ENCODE data around the gene USP6. TPM values are rescaled to one million over a fixed set of nuclear protein-coding genes. Genes with fewer than 3 reads are reported as not detected.
"Not testable (repeated sequence)": the region's sequence is repeated elsewhere in the genome, so short reads cannot be mapped to it uniquely, and the experiment has no call there.

USP6 gene
- polyA plus RNA-seq, 1 donor from 2014 or later, result 0.05 TPM

DNA sequence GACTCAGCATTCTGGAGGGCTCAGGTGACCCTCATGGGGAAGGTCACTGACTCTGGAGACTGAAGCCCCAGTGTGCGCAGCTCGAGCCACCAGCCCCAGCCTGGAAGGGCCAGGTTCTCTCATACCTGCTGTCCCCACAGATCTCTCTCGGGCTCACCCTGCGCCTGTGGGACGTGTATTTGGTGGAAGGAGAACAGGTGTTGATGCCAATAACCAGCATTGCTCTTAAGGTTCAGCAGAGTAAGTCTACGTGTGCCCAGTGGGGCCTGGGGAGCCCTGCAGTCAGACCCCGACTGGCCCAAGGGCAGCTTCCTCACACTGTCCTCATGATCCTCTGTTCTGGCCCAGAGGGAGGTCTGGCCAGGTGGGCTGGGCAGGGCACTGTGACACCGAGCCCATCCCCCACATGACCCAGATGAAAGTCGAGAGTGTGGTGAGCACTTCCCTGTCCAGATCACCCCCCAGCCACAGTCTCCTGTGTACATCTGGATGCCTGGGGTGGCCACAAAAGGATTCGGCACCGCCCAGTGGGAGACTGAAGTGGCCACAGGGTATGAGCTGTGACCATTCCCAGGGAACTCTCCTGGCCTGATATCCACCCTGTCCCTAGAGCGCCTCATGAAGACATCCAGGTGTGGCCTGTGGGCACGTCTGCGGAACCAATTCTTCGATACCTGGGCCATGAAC, 21.8 kb downstream of the USP6 start:
- not testable (repeated sequence) for H3K4me1 Mint-ChIP-seq

DNA sequence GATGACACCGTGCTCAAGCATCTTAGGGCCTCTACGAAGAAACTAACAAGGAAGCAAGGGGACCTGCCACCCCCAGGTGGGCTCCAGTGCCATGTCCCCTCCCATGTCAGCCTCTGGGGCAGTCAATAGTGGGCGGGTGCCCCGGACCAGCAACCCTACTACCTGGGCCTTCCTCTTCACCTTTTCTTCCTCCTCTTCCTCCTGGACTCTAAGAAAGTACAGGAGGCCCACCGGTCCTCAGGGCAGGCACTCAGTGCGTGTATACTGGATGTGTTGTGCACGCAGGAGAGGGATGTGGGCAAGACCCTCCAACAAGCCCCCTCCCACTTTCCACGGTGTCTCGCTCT, 22.3 kb downstream of the USP6 start:
- not testable (repeated sequence) for H3K27me3 Mint-ChIP-seq, H3K36me3 Mint-ChIP-seq

More for the DNA sequence above, 21.8 kb downstream of the USP6 start:
- not testable (repeated sequence) for H3K27ac Mint-ChIP-seq, H3K36me3 Mint-ChIP-seq, H3K4me3 Mint-ChIP-seq, H3K27me3 Mint-ChIP-seq, H3K9me3 Mint-ChIP-seq

DNA sequence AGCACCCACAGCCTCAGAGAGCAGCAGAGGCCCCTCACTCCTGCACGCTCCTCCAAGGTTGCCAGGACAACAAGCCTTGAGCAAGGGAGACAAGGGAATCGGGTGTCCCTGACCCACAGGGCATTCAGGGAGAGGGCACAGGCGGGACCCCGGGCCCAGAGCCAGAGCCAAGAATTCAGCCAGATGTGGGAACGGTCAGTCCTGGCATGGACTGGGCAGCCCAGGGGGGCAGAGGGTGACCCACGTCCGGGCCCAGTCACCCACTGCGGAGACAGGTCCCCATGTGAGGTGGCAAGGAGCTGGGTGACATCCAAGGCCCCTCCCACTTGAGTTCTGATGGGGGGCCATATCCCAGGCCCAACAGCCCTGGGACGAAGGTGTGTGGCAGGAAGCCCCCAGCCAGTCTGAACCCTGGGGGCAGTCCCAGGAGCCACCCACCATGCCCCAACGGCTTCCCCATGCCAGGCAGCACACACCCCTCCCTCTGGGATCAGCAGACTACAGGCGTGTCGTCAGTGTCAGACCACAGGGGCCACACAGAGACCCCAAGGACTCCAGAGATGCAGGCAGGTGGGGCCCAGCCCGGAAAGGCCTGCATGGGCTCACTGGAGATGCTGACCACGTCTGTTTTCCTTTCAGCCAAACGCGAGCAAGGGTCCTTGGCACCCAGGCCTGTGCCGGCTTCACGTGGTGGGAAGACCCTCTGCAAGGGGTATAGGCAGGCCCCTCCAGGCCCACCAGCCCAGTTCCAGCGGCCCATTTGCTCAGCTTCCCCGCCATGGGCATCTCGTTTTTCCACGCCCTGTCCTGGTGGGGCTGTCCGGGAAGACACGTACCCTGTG, 23.0 kb downstream of the USP6 start:
- H3K36me3 Mint-ChIP-seq, result peaks cover 2% of the 10 kb centered on the region
- H3K27me3 Mint-ChIP-seq, result no peaks in the 10 kb centered on the region
- no peak overlapping the region for H3K4me3 Mint-ChIP-seq
- no peaks in the 10 kb centered on the region for H3K9me3 Mint-ChIP-seq
- H3K27ac Mint-ChIP-seq, result no peak overlapping the region
- peaks cover 0 to 4% (median 0%) of the 10 kb centered on the region in 3 donors for H3K4me1 Mint-ChIP-seq

More for the DNA sequence above, 22.3 kb downstream of the USP6 start:
- H3K4me1 Mint-ChIP-seq, H3K9me3 Mint-ChIP-seq, H3K27ac Mint-ChIP-seq, H3K4me3 Mint-ChIP-seq: not testable (repeated sequence)

DNA sequence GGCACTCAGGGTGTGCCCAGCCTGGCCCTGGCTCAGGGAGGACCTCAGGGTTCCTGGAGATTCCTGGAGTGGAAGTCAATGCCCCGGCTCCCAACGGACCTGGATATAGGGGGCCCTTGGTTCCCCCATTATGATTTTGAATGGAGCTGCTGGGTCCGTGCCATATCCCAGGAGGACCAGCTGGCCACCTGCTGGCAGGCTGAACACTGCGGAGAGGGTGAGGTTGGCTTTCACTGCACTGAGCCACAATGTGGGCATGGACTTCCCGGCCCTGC, 23.6 kb downstream of the USP6 start:
- Mint-ChIP-seq H3K36me3 (peaks cover 2% of the 10 kb centered on the region), H3K9me3 (no peaks in the 10 kb centered on the region), H3K4me3 (no peak overlapping the region), H3K27me3 (no peaks in the 10 kb centered on the region), H3K4me1 (peaks cover 0 to 4% (median 0%) of the 10 kb centered on the region in 3 donors), H3K27ac (no peak overlapping the region)

DNA sequence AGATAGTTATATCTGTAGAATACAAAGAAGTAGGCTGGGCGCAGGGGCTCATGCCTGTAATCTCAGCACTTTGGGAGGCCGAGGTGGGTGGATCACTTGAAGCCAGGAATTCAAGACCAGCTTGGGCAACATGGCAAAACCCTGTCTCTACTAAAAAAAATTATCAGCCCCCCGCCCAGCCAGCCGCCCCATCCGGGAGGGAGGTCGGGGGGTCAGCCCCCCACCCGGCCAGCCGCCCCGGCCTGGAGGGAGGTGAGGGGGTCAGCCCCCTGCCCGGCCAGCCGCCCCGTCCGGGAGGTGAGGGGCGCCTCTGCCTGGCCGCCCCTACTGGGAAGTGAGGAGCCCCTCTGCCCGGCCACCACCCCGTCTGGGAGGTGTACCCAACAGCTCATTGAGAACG, 27.0 kb downstream of the USP6 start:
- H3K4me1 Mint-ChIP-seq, H3K27ac Mint-ChIP-seq, H3K9me3 Mint-ChIP-seq, H3K36me3 Mint-ChIP-seq, H3K4me3 Mint-ChIP-seq, H3K27me3 Mint-ChIP-seq: not testable (repeated sequence)

DNA sequence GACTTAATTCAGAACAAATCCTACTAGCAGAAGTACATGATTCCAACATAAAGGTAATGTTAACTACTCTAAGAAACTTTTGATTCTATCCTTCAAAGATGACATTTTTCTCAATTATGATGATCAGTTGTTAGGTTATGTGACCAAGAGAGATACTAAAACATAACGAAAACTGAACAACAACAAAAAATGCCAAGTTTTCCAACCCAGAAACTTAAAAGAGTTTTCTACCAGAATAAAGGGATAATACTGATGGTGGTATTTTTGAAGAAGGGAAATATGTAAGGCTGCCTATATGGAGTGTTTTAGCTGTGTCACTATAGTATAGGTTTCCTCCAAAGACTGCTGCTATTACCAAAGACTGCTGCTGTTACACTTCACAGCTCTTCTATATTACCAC, 30.3 kb downstream of the USP6 start:
- not testable (repeated sequence) for H3K4me3 Mint-ChIP-seq, H3K27ac Mint-ChIP-seq, H3K36me3 Mint-ChIP-seq

DNA sequence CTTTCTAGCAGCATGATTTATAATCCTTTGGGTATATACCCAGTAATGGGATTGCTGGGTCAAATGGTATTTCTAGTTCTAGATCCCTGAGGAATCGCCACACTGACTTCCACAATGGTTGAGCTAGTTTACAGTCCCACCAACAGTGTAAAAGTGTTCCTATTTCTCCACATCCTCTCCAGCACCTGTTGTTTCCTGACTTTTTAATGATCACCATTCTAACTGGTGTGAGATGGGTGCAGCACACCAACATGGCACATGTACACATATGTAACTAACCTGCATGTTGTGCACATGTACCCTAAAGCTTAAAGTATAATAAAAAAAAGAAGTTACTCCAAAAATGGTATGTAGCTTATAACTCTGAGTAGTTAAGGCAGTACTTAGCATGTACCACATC, 44.9 kb downstream of the USP6 start:
- not testable (repeated sequence) for H3K9me3 Mint-ChIP-seq, H3K4me1 Mint-ChIP-seq, H3K36me3 Mint-ChIP-seq, H3K27me3 Mint-ChIP-seq, H3K4me3 Mint-ChIP-seq, H3K27ac Mint-ChIP-seq

More for the DNA sequence above, 30.3 kb downstream of the USP6 start:
- H3K4me1 Mint-ChIP-seq, H3K9me3 Mint-ChIP-seq, H3K27me3 Mint-ChIP-seq: not testable (repeated sequence)

DNA sequence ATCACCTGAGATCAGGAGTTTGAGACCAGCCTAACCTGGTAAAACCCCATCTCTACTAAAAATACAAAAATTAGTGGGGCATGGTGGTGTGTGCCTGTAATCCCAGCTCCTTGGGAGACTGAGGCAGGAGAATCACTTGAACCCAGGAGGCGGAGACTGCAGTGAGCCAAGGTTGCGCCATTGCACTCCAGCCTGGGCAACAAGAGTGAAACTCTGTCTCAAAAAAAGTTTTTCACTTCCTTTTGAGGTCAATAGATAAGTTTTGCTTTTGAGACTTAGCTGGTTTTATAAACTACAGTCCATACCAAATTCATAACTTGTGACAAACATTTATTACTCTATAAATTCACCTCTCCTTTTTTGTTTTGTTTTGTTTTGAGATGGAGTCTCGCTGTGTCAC, 46.0 kb downstream of the USP6 start:
- not testable (repeated sequence) for H3K9me3 Mint-ChIP-seq, H3K36me3 Mint-ChIP-seq, H3K27me3 Mint-ChIP-seq, H3K4me3 Mint-ChIP-seq
- H3K4me1 Mint-ChIP-seq, result peaks cover 10 to 17% (median 15%) of the 10 kb centered on the region in 3 donors
- peak overlapping the region in 1 of 3 donors; percentile 43 for H3K27ac Mint-ChIP-seq

DNA sequence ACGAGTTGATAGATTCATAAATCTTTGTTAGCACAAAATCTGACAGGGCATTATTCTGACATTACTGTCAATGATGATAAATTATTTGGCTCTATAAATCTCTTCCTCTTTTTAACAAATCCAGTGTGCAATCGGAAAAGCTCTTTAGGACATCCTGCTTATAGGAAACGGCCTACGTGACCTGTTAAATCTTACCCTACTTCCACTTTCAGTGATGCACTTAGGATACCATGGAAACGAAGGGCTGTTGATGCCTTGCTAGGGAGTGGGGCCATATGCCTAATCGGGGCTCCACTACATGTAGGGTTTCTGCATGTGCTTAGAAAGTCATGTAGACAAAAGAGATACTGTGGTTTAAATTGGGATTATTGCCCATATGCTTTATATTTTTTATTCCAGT, 48.6 kb downstream of the USP6 start:
- no peaks in the 10 kb centered on the region for H3K27me3 Mint-ChIP-seq
- H3K4me1 Mint-ChIP-seq, result peaks cover 16 to 25% (median 19%) of the 10 kb centered on the region in 3 donors
- H3K36me3 Mint-ChIP-seq, result no peaks in the 10 kb centered on the region
- no peak overlapping the region for H3K27ac Mint-ChIP-seq
- no peaks in the 10 kb centered on the region for H3K9me3 Mint-ChIP-seq
- peak overlapping the region in 1 of 4 donors; percentile 56 for H3K4me3 Mint-ChIP-seq

DNA sequence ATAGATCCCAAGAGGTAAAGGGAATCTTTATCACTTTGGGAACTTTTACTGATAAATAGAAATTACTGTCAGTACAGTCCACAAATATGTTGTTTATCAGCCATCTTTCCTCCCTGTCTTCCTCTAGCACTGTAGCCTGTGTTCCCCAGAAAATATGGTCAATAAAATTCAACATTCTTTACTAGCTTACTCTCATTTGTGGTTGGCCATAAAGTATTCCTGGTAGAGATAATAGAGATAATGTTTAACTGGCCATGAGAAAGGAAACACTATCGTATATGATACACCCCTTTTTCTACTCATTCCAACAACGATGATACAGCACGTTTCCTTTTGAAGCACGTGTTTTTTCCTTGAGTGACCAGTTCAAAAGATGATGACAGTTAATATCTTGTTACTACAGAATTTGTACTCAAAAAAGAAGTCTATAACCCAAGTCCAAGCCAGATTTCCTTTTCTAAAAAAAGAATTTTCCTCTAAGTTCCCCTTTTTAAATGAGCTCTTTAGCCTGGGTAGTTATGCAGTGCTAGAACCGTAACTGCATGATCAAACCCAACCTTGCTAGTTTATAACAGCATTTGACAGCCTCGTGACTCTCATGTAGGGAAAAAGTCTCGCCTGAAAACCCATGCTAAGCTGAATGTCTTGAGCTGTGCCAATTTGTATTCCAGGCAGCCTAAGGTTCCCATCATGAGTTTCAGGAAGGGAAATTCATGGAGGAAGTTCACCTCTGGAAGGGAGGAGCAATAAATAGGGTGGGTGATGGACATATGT, 50.1 kb downstream of the USP6 start:
- H3K27ac Mint-ChIP-seq, H3K27me3 Mint-ChIP-seq, H3K36me3 Mint-ChIP-seq, H3K9me3 Mint-ChIP-seq: not testable (repeated sequence)
- Mint-ChIP-seq H3K4me3 (peak overlapping the region in 1 of 4 donors; percentile 51), H3K4me1 (peaks cover 16 to 25% (median 19%) of the 10 kb centered on the region in 3 donors)

DNA sequence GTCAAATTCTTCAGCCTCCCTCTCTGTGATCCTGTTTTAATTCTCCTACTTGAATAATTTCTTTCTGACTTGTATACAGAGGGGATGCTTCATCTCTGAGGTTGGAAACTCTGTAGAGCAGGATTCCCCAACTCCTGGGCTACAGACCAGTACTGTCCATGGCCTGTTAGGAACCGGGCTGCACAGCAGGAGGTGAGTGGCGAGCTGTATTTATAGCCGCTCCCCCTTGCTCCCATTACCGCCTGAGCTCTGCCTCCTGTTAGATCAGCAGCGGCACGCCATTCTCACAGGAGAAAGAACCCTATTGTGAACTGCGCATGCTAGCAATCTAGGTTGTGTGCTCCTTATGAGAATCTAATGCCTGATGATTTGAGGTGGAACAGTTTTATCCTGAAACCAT, 59.2 kb downstream of the USP6 start:
- H3K4me3 Mint-ChIP-seq, H3K4me1 Mint-ChIP-seq, H3K27me3 Mint-ChIP-seq, H3K27ac Mint-ChIP-seq, H3K36me3 Mint-ChIP-seq: not testable (repeated sequence)
- peaks cover 3 to 20% (median 15%) of the 10 kb centered on the region in 3 donors for H3K9me3 Mint-ChIP-seq

DNA sequence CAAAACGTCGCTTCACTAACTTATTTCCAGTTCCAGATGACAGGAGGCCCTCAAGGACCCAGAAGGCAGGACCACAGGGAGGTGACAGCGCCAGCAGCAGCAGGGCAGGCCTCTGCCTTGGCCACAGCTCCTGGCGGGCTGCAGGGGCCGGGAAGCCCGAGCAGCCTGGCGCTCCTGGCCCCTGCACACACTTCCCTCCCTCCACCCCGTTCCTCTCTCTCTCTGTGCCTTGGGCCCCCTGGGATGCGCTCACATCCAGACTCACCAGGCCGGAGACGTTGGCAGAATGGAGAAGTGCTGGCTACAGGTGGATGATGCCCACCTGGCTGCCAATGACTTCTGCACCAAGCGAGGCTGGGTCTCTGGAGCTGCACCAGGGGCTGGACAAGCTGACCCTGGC, 63.2 kb downstream of the USP6 start:
- Mint-ChIP-seq H3K36me3 (peaks cover 16% of the 10 kb centered on the region), H3K27ac (no peak overlapping the region), H3K4me1 (no peaks in the 10 kb centered on the region), H3K4me3 (no peak overlapping the region), H3K9me3 (peaks cover 5 to 42% (median 41%) of the 10 kb centered on the region in 3 donors), H3K27me3 (no peaks in the 10 kb centered on the region)

DNA sequence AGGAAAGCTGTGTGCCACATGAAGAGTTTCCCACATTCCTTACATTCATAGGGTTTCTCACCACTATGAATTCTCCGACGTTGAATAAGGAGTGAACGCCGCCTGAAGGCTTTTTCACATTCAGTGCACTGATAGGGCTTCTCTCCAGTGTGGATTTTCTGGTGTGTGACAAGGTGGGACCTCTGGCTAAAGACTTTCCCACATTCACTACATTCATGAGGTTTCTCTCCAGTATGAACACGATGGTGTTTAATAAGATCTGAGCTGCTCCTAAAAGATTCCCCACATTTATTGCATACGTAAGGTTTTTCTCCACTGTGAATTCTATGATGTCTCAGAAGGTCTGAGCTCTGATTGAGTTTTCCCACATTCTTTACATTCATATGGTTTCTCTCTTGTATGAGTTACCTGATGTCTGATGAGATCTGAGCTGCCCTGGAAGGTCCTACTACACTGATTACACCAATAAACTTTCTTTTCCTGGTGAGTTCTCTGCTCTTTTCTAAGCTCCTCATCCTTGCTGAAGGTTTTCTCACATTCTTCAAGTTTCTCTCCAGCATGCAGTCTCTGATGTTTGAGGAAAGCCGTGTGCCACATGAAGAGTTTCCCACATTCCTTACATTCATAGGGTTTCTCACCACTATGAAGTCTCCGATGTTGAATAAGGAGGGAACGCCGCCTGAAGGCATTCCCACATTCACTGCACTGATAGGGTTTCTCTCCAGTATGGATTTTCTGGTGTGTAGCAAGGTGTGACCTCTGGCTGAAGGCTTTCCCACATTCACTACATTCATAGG, 65.9 kb downstream of the USP6 start:
- Mint-ChIP-seq H3K36me3 (peaks cover 15% of the 10 kb centered on the region), H3K9me3 (peaks cover 8 to 47% (median 33%) of the 10 kb centered on the region in 3 donors), H3K27me3 (no peaks in the 10 kb centered on the region), H3K27ac (peak overlapping the region; percentile 54 to 86 (median 82)), H3K4me3 (no peak overlapping the region), H3K4me1 (peaks cover 0 to 2% (median 0%) of the 10 kb centered on the region in 3 donors)

DNA sequence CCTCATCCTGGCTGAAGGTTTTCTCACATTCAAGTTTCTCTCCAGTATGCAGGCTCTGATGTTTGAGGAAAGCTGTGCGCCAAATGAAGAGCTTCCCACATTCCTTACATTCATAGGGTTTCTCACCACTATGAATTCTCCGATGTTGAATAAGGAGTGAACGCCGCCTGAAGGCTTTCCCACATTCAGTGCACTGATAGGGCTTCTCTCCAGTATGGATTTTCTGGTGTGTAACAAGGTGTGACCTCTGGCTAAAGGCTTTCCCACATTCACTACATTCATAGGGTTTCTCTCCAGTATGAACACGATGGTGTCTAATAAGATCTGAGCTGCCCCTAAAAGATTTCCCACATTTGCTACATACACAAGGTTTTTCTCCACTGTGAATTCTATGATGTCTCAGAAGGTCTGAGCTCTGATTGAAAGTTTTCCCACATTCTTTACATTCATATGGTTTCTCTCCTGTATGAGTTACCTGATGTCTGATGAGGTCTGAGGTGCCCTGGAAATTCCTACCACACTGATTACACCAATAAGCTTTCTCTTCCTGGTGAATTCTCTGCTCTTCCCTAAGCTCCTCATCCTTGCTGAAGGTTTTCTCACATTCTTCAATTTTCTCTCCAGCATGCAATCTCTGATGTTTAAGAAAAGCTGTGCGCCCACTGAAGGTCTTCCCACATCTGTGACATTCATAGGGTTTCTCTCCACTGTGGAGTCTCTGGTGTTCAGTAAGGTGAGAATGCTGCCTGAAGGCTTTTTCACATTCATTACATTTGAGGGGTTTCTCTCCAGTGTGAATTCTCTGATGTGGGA, 67.0 kb downstream of the USP6 start:
- H3K27me3 Mint-ChIP-seq, result no peaks in the 10 kb centered on the region
- H3K27ac Mint-ChIP-seq, result peak overlapping the region in 2 of 3 donors; percentile 54 to 86
- H3K4me1 Mint-ChIP-seq, result peaks cover 0 to 4% (median 0%) of the 10 kb centered on the region in 3 donors
- H3K4me3 Mint-ChIP-seq, result peak overlapping the region in 1 of 4 donors; percentile 55
- peaks cover 21% of the 10 kb centered on the region for H3K36me3 Mint-ChIP-seq
- peaks cover 11 to 50% (median 37%) of the 10 kb centered on the region in 3 donors for H3K9me3 Mint-ChIP-seq
